D721Med (cell line): ENCODE measurements around the gene ERC2.

Experiments used
- DNase-seq: peaks from one replicate; pipeline ENCODE4 v3.0.0; 2011; ENCODE audit warnings: low spot score; ENCODE audit not compliant: insufficient read length
- FAIRE-seq: peaks from 2 replicates; lab custom pipeline; 2011; peaks lifted over from hg19 to GRCh38; lab: Jason Lieb, UNC
- CTCF ChIP-seq: IDR thresholded peaks from 2 replicates; pipeline ENCODE4 v1.5.1; 2012; ENCODE audit warnings: mild to moderate bottlenecking, control low read depth; ENCODE audit not compliant: insufficient read depth; ENCODE audit errors: missing control alignments

ERC2 gene

GRCh38 chr3:55572816-55573215 is 895.5 kb downstream of the ERC2 start:
- FAIRE-seq (no peak), DNase-seq (no peak)
- TF ChIP-seq CTCF = no peak

GRCh38 chr3:55571913-55572312 is 896.4 kb downstream of the ERC2 start:
- FAIRE-seq (no peak), DNase-seq (no peak)
- no peak for TF ChIP-seq CTCF

GRCh38 chr3:55571216-55571813 is 897.0 kb downstream of the ERC2 start:
- DNase-seq = no peak
- FAIRE-seq = no peak
- no peak for TF ChIP-seq CTCF

DNA sequence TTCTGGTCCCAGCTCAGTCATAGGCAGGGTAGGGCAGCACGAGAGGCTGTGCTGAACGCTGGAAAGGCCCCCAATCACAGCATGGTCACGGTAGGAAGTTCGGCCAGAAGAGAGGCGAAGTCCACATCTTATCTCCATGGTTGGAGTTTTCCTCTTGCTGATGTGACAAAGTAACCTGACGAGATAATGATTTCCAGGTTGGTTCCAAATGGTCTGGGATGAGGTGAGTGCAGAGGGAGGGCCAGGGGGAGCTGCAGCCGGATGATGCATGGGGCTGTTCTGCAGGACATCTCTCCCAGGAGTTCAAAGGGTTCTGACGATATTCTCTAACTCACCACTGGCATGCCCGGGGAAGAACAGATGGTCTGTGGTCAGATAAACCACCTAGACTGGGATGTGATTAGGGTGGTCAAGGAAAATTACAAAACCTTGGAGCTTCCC is 898.0 kb downstream of the ERC2 start:
- FAIRE-seq (no peak), DNase-seq (no peak)
- no peak for TF ChIP-seq CTCF

DNA sequence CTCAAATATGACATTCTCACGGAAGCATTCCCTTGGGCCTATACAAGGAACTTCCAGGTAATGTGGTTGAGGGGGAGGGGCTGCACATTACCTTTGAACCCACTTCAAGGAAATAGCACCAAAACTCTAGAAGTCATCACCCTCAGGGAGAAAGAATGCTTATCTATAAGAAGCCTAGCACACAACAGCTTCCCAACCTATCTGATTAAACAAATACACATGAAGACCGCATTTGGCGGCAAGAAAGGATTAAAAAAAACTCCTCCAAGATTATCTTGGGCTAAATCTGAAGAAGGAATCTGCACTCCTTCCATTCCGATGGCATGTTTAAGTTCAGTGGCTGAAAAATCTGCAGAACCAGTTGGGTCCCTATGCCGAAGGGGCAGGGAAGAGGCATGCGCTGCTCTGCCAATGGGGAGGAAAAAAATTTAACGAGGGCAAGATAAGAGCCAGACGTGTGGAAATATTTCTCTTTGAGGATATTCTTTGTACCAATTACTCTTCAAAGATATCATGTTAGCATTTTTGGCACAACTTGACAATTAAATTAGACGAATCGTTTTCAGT is 899.2 kb downstream of the ERC2 start:
- TF ChIP-seq CTCF = no peak
- FAIRE-seq (no peak), DNase-seq (no peak)

- no peak for TF ChIP-seq CTCF
- FAIRE-seq (no peak), DNase-seq (no peak)
Measured at GRCh38 chr3:55567615-55568014, 900.7 kb downstream of the ERC2 start.

DNA sequence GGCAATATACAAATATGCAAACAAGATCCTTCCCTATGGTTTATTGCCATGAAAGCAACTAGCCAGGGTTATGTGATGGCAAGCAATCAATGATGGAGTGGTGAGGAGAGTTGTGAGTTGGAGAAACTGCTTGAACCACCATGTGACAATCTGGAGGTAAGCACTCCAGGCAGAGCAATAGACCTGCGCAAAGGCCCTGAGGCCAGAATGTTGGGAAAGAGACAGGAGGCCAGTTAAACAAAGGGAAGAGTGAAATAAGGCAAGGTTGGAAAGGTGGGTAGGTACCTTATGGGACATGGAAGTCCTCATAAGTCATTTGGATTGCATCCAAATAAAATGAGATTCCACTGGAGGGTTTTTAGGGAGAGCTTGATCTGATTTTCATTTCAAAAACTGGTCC is 901.1 kb downstream of the ERC2 start:
- DNase-seq (no peak), FAIRE-seq (no peak)
- no peak for TF ChIP-seq CTCF
